Measurements from ENCODE around the gene DYNC2H1. TPM values are rescaled to one million over a fixed set of nuclear protein-coding genes. Genes with fewer than 3 reads are reported as not detected.
"Not testable (repeated sequence)": the region's sequence is repeated elsewhere in the genome, so short reads cannot be mapped to it uniquely, and the experiment has no call there.

The DYNC2H1 gene
- total RNA-seq, 1 donor from 2014 or later: 26.2 TPM

DNA sequence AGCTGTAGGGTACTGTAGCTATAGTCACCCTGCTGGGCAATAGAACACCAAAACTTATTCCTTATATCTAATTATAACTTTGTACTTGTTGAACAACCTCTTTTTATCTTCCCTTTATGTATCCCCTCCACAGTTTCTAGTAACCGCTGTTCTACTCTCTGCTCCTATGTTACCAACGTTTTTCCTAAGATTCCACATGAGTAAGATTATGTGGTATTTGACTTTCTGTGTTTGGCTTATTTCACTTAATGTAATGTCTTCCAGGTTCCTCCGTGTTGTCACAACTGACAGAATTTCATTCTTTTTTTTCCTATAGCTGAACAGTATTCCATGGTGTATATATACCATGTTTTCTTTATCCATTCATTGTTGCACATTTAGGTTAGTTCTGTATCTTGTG is 258.4 kb downstream of the DYNC2H1 start:
- DNase-seq (ENCODE audit: low spot score): no peak

GRCh38 chr11:103368145-103368544 is 258.9 kb downstream of the DYNC2H1 start:
- DNase-seq (ENCODE audit: low spot score): no peak

- DNase-seq (ENCODE audit: low spot score): no peak
Observed at GRCh38 chr11:103370076-103370475, 260.9 kb downstream of the DYNC2H1 start.

- no peak for DNase-seq (ENCODE audit: low spot score)
Observed at GRCh38 chr11:103372906-103373305, 263.7 kb downstream of the DYNC2H1 start.

GRCh38 chr11:103374227-103374626 is 265.0 kb downstream of the DYNC2H1 start:
- not testable (repeated sequence) for DNase-seq (ENCODE audit: low spot score)

- DNase-seq (ENCODE audit: low spot score): no peak
Observed at GRCh38 chr11:103378931-103379330, 269.7 kb downstream of the DYNC2H1 start.

GRCh38 chr11:103380031-103380430 is 270.8 kb downstream of the DYNC2H1 start:
- DNase-seq (ENCODE audit: low spot score): no peak

- no peak for DNase-seq (ENCODE audit: low spot score)
Observed at GRCh38 chr11:103384652-103385051, 275.4 kb downstream of the DYNC2H1 start.

DNA sequence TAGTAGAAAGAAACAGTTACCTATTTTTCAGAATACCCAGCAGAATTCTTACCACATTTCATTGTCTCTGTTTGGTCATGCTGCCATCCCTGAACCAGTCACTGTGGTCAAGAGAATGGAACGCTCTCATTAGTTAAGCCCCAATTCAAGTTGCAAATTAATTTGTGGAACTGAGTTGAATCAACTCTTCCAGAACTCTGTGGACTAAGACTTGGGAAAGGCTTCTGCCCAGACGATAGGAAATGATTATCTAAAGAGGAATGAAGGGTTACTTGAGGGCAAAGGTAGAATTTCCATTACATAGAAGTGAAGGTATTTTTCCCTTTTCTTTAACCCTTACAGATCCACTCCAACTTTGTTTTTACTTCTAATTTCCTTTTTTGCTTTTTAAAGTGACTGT is 286.4 kb downstream of the DYNC2H1 start:
- no peak for DNase-seq (ENCODE audit: low spot score)

DNA sequence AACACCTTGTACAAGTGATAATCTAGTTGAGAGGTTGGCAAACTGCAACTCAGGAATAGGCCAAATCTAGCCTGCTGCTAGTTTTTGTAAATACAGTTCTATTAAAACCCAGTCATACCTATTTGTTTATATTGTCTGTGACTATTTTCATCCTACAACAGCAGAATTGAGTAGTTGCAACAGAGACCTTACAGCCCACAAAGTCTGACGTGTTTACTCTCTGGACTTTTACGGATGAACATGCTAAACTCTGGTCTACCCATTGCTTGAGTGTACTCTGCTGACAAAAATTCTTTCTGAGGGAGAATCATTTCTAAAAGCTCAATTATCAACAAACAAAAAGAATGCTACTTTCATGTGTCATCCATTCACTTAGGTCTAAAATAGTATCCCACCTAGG is 287.0 kb downstream of the DYNC2H1 start:
- DNase-seq (ENCODE audit: low spot score): no peak

GRCh38 chr11:103397369-103397768 is 288.1 kb downstream of the DYNC2H1 start:
- DNase-seq (ENCODE audit: low spot score): no peak

DNA sequence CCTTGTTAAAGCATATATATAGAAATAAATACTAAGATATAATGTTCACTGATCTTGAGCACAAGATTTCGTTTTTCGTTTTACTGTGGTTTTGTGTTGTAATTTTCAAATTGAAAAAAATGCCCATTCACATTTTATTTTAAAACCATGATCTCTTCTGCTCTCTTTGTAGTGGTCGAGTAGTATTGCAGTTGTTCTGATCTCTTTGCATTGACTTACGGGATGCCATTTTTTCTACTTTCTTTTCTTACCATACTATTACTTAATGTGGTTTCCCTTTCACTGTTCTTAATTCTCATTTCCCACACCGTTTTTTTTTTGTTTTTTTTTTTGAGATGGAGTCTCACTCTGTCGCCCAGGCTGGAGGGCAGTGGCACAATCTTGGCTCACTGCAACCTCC is 289.6 kb downstream of the DYNC2H1 start:
- DNase-seq (ENCODE audit: low spot score): no peak

DNA sequence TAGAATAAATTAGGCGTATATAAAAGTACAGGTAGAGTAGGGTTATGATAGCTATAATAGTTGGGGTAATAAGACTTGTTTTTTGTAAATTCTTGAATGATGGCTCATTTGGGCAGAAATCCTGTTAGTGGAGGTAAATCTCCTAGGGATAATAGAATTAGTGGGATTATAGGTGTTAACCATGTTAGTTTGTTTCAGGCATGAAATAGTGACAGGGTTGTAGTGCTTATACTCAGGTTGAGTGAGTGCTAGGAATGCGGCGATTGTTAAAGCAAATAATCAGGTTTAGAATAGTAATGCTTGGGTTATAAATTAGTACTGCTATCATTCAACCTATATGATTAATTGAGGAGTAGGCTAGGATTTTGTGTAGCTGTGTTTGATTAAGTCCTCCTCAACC is 297.1 kb downstream of the DYNC2H1 start:
- DNase-seq (ENCODE audit: low spot score): no peak

GRCh38 chr11:103407641-103408040 is 298.4 kb downstream of the DYNC2H1 start:
- no peak for DNase-seq (ENCODE audit: low spot score)

DNA sequence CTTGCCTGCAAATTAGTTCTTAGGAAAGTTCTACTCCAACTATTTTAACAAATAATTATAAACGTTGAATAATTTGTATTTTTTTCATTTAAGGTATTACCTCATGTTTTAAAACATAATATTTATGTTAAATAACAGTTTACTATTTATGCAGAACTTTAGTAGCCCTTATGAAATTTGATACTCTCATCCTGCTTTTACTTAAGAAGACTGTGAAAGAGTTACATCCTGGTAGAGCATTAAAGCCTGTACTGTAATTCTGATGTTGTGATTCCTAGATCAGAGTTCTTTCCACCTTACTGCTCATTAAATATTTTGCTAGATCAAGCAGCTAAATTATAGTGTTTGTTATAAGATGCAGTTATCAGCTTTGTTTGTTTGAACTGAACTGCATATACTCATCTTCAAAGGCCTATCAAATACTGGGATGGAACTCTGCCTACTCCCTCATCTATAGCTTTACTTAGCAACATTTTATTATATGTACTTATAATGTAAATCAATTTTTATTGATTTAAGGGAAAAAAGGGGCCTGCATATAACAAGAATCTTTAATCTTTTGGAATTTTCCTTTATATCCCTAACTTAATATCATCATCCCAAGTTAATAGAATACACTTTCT is 304.2 kb downstream of the DYNC2H1 start:
- DNase-seq (ENCODE audit: low spot score): no peak

- no peak for DNase-seq (ENCODE audit: low spot score)
Observed at GRCh38 chr11:103418014-103418413, 308.8 kb downstream of the DYNC2H1 start.

DNA sequence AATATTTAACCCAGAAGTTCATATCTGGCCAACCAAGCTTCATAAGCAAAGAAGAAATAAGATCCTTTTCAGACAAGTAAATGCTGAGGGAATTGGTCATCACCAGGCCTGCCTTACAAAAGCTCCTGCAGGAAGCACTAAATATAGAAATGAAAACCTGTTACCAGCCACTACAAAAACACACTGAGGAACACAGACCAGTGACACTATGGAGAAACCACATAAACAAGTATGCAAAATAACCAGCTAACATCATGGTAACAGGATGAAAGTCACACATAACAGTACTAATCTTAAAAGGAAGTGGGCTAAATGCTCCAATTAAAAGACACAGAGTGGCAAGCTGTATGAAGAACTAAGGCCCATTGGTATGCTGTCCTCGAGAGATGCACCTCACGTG is 311.4 kb downstream of the DYNC2H1 start:
- no peak for DNase-seq (ENCODE audit: low spot score)

DNA sequence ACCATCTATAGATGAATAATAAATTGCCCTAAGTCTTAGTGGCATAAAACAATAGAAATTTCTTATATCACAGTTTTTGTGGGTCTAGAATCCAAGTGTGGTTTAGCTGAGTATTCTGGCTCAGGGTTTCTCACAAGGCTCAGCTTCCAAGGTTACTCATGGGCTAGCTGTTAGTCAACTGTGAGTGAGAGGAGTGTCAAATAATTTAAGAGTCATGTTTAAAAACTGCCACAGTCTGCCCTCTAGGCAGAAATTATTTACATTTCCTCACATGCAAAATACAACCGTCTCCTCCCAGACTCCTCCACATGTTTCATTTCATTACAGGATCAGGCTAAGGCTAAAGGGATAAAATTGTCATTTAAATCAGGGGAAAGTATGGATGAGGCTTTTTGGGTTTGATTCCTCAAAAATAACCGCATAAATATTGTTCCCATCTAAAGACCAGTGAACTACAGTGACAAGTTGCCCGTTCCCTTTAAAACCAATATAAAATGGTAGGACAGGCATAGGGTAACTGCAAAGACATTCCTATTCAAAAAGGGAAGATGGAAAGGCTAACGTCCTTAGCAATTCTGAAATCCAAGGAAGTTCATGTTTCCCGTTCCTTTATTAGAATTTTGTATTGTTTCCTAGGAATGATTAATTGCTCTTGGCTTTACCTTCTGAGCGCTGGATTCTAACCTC is 324.3 kb downstream of the DYNC2H1 start:
- no peak for DNase-seq (ENCODE audit: low spot score)

DNA sequence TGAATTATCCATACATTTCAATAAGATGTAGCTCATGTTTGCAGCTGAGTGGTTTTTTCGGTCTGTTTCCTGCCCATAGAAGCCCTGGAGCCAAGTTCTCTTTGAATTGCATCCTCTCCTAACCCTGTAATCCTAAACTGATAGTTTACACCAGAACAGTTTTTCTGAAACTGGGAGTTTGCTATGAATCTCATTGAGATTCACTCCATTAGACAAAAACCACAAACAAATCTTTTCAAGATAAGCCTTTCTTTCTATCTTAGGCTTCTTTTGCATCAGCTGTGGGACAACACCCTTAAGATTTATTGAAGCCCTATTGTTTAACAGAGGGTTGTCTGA is 324.8 kb downstream of the DYNC2H1 start:
- no peak for DNase-seq (ENCODE audit: low spot score)

DNA sequence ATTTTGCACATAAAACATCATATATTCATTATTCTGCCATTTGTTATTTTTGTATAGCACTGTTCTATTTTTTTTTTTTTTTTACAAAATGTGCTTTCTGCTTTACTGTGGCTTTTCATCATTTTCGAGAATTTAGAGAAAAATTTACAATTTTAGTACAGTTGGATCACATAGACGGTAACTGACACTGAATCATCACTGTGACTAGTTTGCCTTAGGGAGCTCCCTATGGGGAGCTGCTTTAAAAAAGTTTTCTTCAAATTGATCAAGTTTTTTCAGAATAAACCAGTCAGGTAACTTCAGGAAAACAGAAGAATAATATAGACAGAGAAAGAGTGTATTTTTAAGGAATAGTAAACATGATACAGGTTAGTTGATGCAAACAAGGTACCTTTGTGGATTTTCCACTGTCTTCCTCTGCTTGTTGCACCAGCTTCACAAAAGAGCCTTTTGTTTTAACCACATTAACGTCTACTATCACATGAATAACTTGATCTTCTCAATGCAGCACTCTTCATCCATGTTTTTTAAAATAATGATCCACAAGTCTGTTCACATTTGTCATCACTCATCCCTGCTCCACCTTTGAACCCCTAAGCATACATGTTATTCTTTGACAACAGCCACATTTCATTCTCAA is 327.0 kb downstream of the DYNC2H1 start:
- DNase-seq (ENCODE audit: low spot score): no peak

GRCh38 chr11:103441021-103441420 is 331.8 kb downstream of the DYNC2H1 start:
- DNase-seq (ENCODE audit: low spot score): no peak

GRCh38 chr11:103448966-103449365 is 339.7 kb downstream of the DYNC2H1 start:
- no peak for DNase-seq (ENCODE audit: low spot score)

DNA sequence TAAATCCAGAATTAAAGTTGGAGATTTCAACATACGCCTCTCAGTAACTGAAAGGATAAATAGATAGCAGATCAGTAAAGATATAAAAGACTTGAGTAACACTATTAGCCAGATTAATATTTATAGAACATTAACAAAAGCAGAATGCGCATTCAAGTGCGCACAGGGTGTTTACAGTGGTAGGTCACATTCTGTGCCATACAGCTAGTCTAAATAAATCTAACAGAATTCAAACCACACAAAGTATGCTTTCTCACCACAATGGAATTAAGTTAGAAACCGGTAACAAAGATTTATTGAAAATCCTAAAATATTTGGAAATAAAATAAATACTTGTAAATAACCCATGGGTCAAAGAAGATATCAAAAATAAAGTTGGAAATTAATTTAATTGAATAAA is 341.0 kb downstream of the DYNC2H1 start:
- no peak for DNase-seq (ENCODE audit: low spot score)
